Uterus (tissue), 2 donors: ENCODE data around the gene FNIP2.

Experiments
- POLR2A ChIP-seq, 2 donors: fragments of 450-650 bp; IDR thresholded peaks; one replicate each; pipeline ENCODE4 v1.6.1; 2016; ENCODE audit warnings: antibody characterized with exemption in 2 of 2, mild to moderate bottlenecking in 1 of 2, moderate library complexity in 1 of 2
- TF ChIP-seq, protein P1 (sequence below), 4 experiments: fragments of 200-600 bp in 2 of 4; fragments of 450-650 bp in 2 of 4; sonication (generic) in 2 of 4; IDR thresholded peaks; one replicate each; pipeline ENCODE4 v1.5.1; 2016 to 2019; ENCODE audit warnings: antibody characterized with exemption in 4 of 4, mild to moderate bottlenecking in 2 of 4, moderate library complexity in 1 of 4

DNA sequence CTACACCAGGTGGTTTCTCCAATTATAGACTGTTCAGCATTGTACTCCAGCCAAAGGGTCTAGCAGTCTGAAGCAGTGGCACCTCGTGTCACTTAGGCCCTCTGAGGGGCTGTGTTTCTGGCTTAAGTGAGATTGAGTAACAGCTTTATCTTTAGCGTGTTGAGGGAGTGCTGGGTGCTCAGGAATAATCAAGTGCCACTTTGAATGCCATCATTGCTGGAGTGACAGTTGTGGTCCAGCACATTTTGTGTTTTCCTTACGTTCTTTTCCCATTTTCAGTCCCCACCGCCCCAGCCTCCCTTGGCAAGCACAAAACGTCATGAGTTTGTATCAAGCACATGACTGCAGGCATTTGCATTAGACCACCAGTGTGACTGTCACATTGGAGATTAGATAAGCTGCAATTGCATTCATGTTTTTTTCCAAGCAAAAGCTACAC lies 58.7 kb downstream of the FNIP2 start:
- TF ChIP-seq, protein P1, sequence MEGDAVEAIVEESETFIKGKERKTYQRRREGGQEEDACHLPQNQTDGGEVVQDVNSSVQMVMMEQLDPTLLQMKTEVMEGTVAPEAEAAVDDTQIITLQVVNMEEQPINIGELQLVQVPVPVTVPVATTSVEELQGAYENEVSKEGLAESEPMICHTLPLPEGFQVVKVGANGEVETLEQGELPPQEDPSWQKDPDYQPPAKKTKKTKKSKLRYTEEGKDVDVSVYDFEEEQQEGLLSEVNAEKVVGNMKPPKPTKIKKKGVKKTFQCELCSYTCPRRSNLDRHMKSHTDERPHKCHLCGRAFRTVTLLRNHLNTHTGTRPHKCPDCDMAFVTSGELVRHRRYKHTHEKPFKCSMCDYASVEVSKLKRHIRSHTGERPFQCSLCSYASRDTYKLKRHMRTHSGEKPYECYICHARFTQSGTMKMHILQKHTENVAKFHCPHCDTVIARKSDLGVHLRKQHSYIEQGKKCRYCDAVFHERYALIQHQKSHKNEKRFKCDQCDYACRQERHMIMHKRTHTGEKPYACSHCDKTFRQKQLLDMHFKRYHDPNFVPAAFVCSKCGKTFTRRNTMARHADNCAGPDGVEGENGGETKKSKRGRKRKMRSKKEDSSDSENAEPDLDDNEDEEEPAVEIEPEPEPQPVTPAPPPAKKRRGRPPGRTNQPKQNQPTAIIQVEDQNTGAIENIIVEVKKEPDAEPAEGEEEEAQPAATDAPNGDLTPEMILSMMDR (IDR thresholded peaks at IDR 0.05): no peak
- TF ChIP-seq POLR2A (IDR thresholded peaks at IDR 0.05): no peak
